ENCODE data around the gene USP15. TPM values are rescaled to one million over a fixed set of nuclear protein-coding genes. Genes with fewer than 3 reads are reported as not detected.

USP15 gene
- total and polyA plus RNA-seq, 2 donors from 2014 or later: 31.7 to 62.8 TPM

GRCh38 chr12:62292761-62293344, 32.6 kb downstream of the USP15 start:
- intact Hi-C loops (cut with DNase I): no loop called here
- Histone ChIP-seq H3K4me1 (ENCODE audit: control insufficient read depth in 2 of 3, insufficient read depth in 2 of 3, low read depth in 1 of 3, low read length in 3 of 3) (peaks cover 0 to 4% (median 0%) of the 10 kb centered on the region in 3 donors), H3K27ac (ENCODE audit: low read depth in 2 of 2, low read length in 2 of 2) (no peak overlapping the region), H3K9me3 (ENCODE audit: control insufficient read depth in 2 of 3, insufficient read depth in 1 of 3, low read length in 3 of 3) (no peaks in the 10 kb centered on the region), H3K4me3 (ENCODE audit: low read length in 3 of 3) (no peak overlapping the region), H3K9ac (ENCODE audit: low read length in 3 of 3) (no peak overlapping the region), H3K36me3 (ENCODE audit: control insufficient read depth in 2 of 3, insufficient read depth in 3 of 3, low read length in 3 of 3) (peaks cover 0 to 20% (median under 1%) of the 10 kb centered on the region in 3 donors), H3K27me3 (ENCODE audit: control insufficient read depth, insufficient read depth, low read length) (no peaks in the 10 kb centered on the region)
- TF ChIP-seq CTCF (IDR thresholded peaks at IDR 0.05; ENCODE audit: borderline replicate concordance, extremely low read depth, insufficient read depth): no peak
- FAIRE-seq (no peak), DNase-seq (no peak)

GRCh38 chr12:62294378-62294777, 34.2 kb downstream of the USP15 start:
- peak; percentile 8 for FAIRE-seq
- Histone ChIP-seq H3K36me3 (ENCODE audit: control insufficient read depth in 2 of 3, insufficient read depth in 3 of 3, low read length in 3 of 3) (peaks cover 0 to 20% (median 3%) of the 10 kb centered on the region in 3 donors), H3K9ac (ENCODE audit: low read length in 3 of 3) (no peak overlapping the region), H3K27me3 (ENCODE audit: control insufficient read depth, insufficient read depth, low read length) (no peaks in the 10 kb centered on the region), H3K27ac (ENCODE audit: low read depth in 2 of 2, low read length in 2 of 2) (no peak overlapping the region), H3K4me3 (ENCODE audit: low read length in 3 of 3) (no peak overlapping the region), H3K9me3 (ENCODE audit: control insufficient read depth in 2 of 3, insufficient read depth in 1 of 3, low read length in 3 of 3) (no peaks in the 10 kb centered on the region), H3K4me1 (ENCODE audit: control insufficient read depth in 2 of 3, insufficient read depth in 2 of 3, low read depth in 1 of 3, low read length in 3 of 3) (peaks cover 0 to 4% (median 0%) of the 10 kb centered on the region in 3 donors)
- TF ChIP-seq CTCF (IDR thresholded peaks at IDR 0.05; ENCODE audit: borderline replicate concordance, extremely low read depth, insufficient read depth): no peak
- no peak for DNase-seq
- intact Hi-C loops (cut with DNase I): no loop called here

- Histone ChIP-seq H3K27ac (ENCODE audit: low read depth in 2 of 2, low read length in 2 of 2) (no peak overlapping the region), H3K36me3 (ENCODE audit: control insufficient read depth in 2 of 3, insufficient read depth in 3 of 3, low read length in 3 of 3) (peaks cover 0 to 20% (median 3%) of the 10 kb centered on the region in 3 donors), H3K9ac (ENCODE audit: low read length in 3 of 3) (no peak overlapping the region), H3K4me3 (ENCODE audit: low read length in 3 of 3) (no peak overlapping the region), H3K9me3 (ENCODE audit: control insufficient read depth in 2 of 3, insufficient read depth in 1 of 3, low read length in 3 of 3) (no peaks in the 10 kb centered on the region), H3K27me3 (ENCODE audit: control insufficient read depth, insufficient read depth, low read length) (no peaks in the 10 kb centered on the region), H3K4me1 (ENCODE audit: control insufficient read depth in 2 of 3, insufficient read depth in 2 of 3, low read depth in 1 of 3, low read length in 3 of 3) (peaks cover 0 to 4% (median 0%) of the 10 kb centered on the region in 3 donors)
- intact Hi-C loops (cut with DNase I): no loop called here
- no peak for DNase-seq
- no peak for TF ChIP-seq CTCF (IDR thresholded peaks at IDR 0.05; ENCODE audit: borderline replicate concordance, extremely low read depth, insufficient read depth)
- no peak for FAIRE-seq
Measured at GRCh38 chr12:62296001-62296400, 35.8 kb downstream of the USP15 start.

- Histone ChIP-seq H3K36me3 (ENCODE audit: control insufficient read depth in 2 of 3, insufficient read depth in 3 of 3, low read length in 3 of 3) (peaks cover 0 to 20% (median 3%) of the 10 kb centered on the region in 3 donors), H3K4me1 (ENCODE audit: control insufficient read depth in 2 of 3, insufficient read depth in 2 of 3, low read depth in 1 of 3, low read length in 3 of 3) (peaks cover 0 to 2% (median 0%) of the 10 kb centered on the region in 3 donors)
- FAIRE-seq: no peak
Measured at GRCh38 chr12:62297321-62297720, 37.1 kb downstream of the USP15 start.

More at GRCh38 chr12:62297321-62297720, 37.1 kb downstream of the USP15 start:
- no peak for TF ChIP-seq CTCF (IDR thresholded peaks at IDR 0.05; ENCODE audit: borderline replicate concordance, extremely low read depth, insufficient read depth)
- H3K27ac ChIP-seq (ENCODE audit: low read depth in 2 of 2, low read length in 2 of 2): no peak overlapping the region
- no peak overlapping the region for H3K9ac ChIP-seq (ENCODE audit: low read length in 3 of 3)
- H3K4me3 ChIP-seq (ENCODE audit: low read length in 3 of 3): no peak overlapping the region
- no peaks in the 10 kb centered on the region for H3K27me3 ChIP-seq (ENCODE audit: control insufficient read depth, insufficient read depth, low read length)
- no peak for DNase-seq
- intact Hi-C loops (cut with DNase I): no loop called here
- H3K9me3 ChIP-seq (ENCODE audit: control insufficient read depth in 2 of 3, insufficient read depth in 1 of 3, low read length in 3 of 3): no peaks in the 10 kb centered on the region
